ENCODE data around the gene FGD4.

- no peak for TF ChIP-seq CTCF (IDR thresholded peaks at IDR 0.05)
- no peak for TF ChIP-seq POLR2AphosphoS5 (IDR thresholded peaks at IDR 0.05)
- TF ChIP-seq POLR2A (IDR thresholded peaks at IDR 0.05) = no peak
- no peak for TF ChIP-seq EP300 (IDR thresholded peaks at IDR 0.05)
These were observed 116.9 kb downstream of the FGD4 start for GRCh38 chr12:32516230-32516629.
